GM19324 (cell line): ENCODE results near the gene CHST14.

Experiments
- ATAC-seq: cut with Tn5 transposase; IDR thresholded peaks from one replicate; pipeline ENCODE4 v1.9.1; 2021; ENCODE audit warnings: mild to moderate bottlenecking, moderate library complexity; ENCODE audit not compliant: unreplicated experiment, low FRiP score

Gene CHST14

DNA sequence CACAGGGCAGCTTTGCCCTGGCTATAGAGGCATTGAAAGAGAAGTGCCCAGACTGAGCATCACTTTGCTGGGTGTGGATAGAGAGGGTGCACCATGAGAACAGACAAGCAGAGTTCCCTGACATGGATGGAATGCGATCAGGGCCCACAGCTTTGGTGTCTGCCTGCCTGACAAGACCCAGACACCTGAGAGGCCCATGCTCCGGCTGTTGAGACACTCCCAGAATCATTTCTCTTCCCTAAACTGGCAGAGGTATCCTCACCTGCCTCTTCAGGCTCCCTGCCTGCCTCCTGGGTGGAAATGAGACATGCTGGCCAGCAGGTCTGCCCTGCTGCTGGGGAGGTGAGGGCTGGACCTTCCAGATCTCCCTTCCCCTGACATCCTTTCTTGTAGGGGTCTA is 10.4 kb upstream of the CHST14 start:
- ATAC-seq, result no peak

DNA sequence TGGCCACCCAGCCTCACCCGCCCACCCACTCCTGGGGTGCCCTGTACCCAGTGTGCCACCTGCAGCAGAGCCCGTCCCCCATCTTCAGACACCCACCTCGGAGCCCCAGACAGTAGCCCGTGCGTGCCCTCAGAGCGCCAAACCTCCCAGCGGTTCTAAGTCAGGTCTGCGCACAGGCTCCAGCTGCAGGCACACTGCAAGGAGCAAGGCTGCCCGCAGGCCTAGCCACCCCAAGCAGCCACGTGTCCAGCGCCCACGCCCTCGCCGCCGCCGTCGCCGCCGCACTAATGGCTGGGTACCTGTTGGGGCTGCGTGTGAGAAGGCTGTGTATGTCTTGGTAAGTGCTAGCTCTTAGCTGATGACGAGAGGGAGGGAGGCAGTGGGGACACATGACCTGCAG is 8.8 kb upstream of the CHST14 start:
- ATAC-seq, result no peak

DNA sequence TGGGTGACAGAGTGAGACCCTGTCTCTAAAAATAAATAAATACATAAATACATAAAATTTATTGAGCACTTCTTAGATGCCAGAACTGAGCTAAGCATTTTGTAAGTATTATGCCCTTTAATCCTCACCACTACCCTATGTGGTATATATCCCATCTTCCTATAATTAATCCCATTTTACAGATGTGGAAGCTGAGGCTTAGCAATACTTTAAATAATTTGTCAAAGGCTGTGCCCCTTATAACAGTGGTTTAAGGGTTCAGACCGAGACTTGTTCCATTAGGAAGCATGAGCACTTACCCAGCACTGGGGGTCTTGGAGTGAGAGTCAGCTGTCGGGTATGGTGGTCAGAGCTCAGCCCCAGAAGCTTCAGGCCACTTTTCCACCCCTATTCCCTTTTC is 7.5 kb upstream of the CHST14 start:
- no peak for ATAC-seq

DNA sequence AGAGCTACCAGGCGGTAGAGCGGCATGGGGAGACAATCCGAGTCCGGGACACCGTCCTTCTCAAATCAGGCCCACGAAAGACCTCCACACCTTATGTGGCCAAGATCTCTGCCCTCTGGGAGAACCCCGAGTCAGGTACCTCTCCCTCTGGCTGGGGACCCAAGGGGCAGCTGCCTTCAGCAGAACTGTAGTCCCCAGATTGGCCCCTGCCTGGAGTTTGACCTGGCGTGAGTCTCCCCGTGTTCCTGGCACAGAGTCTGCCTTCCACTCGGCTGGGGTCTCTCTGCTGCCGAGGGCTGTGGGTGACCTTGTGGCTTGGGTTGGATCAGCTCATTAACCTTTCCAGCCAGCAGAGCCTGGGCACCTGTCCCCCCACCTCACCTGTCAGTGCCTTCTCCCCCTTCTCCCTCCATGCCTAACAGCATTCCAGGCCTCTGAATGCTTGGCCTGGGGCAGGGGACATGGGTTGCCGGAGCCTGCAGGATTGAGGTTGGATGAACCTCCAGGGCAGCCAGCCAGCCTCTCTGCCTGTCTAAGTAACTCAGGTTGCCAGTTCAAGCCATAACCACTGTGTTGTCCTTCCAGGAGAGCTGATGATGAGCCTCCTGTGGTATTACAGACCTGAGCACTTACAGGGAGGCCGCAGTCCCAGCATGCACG is 6.8 kb upstream of the CHST14 start:
- no peak for ATAC-seq

DNA sequence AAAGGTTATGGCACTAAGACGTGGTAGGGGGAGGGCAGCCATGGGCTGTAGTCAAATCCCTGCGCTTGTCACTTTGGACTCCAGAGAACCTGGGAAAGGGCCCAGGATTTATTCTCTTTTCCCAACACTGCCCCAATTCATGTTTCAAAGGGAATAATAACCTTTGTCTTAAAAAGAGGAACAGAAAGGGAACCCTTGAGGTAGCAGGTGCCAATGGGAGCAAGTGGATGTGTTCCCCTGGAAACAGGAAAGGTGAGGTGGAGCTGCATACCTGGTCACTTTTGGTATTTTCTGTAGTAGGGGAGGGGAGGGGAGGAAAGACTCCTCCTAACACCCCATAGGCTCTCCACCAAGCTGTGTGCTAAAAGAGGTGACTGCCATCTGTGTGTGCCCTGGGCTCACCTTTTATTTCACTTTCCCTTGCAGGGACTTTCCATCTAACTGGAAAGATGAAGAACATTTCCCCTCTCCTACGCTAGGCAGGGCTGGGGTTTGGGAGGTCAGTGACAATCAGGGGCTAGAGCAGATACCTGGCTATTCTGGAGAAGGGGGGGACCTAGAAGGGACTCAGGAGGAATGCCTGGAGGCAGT is 6.1 kb upstream of the CHST14 start:
- no peak for ATAC-seq

DNA sequence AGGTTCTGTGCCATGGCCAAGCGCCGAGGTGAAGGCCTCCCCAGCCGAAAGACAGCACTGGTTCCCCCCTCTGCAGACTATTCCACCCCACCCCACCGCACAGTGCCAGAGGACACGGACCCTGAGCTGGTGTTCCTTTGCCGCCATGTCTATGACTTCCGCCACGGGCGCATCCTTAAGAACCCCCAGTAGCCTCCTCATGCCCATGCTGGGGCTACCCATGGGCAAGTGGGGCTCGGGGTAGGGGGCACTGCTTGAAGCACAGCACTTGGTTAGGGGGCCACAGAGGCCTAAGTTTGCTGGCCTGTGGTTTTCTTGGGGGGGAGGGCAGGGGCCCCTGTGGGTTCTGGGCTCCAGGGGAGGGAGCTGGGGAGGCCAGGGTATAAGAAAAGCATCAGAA is 4.8 kb upstream of the CHST14 start:
- ATAC-seq, result no peak

DNA sequence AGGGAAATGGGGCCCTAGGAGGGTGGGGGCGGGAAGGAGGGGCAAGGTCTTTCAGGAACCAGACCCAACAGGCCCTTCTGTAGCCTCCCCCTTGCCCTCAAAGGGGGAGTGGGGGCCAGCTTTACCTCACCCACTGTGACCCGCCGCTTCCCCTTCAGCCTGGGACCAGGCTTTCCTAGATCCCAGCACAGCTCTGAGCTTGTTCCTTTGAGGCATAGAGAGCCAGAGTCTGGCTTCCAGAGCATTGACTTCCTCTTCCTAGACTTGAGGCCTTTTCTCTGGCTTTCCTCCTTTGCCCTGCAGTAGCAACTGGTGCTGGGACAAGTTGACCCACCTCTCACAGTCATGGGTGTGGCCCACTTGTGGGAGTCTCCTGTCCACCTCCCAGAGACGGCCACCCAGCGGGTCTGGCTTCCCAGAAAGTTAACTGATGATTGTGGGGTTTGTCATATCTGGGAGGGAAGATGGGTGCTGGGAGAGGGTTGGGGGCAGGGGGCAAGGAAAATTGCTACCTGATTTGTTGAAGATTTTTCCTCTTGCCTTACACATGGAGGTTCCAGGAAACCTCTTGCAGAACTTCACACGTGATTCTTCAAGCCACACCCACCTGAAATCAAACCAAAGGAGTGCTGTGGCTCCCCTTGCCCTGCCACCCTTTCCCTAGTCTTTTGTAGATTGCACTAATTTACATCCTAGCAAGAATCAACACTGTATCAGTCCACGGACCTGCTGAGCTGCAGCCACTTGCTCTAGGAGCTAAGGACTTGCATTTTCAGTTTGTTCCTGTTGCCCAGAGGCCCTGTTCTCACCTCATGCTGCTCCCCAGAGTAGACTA is 4.1 kb upstream of the CHST14 start:
- ATAC-seq, result no peak

DNA sequence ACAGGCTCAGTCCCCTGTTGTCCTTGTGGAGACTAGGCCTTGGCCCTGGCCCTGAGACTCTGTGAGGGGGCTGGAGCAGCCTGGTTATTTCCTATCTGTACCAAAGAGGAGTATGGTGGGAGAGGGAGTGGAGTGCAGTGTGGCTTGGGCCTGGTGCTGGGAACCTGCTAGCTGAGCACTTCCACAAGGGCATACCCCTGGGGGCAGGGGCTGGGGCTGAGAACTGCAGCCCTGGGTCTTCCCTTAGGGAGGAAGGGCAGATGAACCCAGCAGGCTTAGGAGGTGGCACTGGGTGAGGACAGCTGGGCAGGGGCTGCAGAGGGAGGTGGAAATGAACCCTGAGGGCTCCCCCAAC is 3.5 kb upstream of the CHST14 start:
- no peak for ATAC-seq

DNA sequence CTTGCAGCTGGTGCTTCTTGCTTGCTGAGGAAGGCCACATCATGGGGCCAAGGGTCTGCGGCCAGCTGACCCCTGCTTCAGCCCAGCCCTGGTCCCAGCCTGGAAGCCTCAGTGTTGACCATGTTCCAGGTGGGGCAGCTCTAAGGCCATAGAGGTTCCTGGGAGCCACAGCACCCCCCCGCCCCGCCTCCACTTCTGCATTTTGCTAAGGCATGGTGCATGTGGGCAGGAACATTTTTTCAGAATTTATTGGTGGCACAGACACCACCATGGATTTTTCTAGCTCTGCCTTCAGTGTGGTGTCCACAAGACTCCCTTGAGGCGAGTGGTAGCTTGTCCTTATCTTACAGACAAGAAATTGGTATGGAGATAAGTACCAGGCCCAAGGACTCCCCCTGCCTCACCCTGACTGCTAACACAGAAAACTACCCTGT is 1.9 kb upstream of the CHST14 start:
- no peak for ATAC-seq

DNA sequence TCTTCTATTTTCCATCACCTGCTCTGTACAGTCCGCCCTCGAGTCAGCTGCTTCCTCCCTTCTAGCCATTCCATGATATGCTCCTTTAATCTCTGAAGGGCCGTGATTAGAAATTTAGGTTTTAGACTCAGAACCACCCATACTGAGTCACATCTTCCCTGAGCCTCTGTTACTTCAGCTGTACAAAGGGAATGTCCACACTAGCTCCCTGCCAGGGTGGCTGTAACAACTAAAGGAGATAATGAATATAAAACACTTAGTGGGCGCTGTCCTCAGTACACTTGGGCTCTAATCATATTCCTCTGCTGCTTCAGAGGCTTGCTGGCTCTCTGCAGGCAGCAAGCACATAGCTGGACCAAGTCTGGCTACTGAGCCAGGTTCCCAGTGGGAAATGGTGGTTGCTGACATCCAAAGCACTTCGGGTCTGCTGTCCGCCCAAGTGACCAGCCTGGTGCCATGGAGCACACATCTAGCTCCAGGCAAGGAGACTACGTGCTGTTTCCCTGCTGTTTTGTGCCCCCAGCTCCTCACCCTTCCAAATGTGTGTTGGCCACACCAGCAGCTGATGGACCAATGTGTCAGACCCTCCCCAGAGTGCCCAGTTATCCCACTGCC is 901 bp upstream of the CHST14 start:
- ATAC-seq, result no peak

DNA sequence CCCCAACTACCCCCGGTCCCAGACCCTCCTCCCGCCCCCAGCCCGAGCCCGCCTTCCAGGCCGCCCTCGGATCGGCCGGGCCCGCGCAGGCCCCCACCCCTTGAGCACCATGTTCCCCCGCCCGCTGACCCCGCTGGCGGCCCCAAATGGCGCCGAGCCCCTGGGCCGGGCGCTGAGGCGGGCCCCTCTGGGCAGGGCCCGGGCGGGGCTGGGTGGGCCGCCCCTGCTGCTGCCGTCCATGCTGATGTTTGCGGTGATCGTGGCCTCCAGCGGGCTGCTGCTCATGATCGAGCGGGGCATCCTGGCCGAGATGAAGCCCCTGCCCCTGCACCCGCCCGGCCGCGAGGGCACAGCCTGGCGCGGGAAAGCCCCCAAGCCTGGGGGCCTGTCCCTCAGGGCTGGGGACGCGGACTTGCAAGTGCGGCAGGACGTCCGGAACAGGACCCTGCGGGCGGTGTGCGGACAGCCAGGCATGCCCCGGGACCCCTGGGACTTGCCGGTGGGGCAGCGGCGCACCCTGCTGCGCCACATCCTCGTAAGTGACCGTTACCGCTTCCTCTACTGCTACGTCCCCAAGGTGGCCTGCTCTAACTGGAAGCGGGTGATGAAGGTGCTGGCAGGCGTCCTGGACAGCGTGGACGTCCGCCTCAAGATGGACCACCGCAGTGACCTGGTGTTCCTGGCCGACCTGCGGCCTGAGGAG is 472 bp downstream of the CHST14 start:
- ATAC-seq, result peak; percentile 32

DNA sequence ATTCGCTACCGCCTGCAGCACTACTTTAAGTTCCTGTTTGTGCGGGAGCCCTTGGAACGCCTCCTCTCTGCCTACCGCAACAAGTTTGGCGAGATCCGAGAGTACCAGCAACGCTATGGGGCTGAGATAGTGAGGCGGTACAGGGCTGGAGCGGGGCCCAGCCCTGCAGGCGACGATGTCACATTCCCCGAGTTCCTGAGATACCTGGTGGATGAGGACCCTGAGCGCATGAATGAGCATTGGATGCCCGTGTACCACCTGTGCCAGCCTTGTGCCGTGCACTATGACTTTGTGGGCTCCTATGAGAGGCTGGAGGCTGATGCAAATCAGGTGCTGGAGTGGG is 995 bp downstream of the CHST14 start:
- ATAC-seq, result no peak

DNA sequence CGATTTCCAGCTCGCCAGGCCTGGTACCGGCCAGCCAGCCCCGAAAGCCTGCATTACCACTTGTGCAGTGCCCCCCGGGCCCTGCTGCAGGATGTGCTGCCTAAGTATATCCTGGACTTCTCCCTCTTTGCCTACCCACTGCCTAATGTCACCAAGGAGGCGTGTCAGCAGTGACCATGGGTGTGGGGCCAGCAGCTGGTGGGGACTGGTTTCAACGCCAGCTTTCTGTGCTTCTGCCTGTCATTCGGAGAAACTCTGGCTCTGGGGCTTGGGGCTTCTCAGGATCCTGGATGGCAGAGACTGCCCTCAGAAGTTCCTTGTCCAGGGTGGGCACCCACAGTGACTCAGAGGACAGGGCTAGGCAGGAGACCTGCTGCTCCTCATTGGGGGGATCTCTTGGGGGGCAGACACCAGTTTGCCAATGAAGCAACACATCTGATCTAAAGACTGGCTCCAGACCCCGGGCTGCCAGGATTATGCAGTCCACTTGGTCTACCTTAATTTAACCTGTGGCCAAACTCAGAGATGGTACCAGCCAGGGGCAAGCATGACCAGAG is 1.5 kb downstream of the CHST14 start:
- ATAC-seq, result no peak

DNA sequence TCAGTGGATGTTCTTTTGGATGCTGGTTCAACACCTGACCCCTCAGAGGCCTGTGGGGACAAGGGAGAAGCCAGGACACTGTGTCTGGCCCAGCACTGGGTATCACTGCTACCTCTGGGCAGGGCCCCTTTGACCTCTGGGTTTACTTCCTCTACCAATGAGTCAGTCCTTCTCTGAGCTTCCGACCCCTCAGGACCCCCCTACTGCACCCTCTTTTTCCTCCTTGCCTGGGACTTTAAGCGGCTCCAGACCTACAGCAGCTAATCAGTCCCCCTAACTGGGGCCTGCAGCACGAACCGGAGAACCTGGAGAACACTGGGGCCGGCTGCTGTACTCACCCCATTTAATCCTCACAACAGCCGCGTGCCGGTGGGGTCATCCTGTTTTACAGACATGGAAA is 3.8 kb downstream of the CHST14 start:
- no peak for ATAC-seq

DNA sequence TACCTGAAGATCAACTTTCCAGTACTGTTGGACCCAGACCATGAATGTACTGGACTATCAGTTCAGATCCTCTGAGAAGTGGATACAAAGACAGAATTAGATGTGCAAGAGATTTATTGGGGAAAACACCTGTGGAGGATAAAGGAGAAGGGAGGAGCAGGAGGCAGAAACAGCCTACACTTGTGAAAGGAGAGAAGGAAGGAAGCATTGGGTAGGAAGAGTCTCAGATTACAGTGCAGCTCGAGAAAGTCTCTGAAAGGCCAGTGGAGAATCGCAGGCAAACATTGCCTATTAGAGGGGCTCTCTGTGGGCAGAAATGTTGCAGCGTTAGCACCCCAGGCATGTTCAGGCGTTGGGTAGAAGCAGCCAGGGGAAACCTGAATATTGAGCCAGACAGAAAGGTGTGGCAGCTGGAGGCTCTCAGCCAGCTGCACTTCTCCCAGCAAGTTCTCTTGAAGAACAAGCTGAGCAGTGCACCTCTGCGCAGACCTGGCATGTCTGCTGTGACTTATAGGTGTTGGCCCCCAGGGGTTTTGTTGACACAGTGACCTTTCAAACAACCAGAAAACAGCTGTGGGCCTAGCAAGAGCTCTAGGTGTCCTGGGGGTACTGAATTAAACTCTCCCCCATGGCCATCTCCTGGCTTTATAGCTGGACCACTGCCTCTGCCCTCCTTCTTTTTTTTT is 7.0 kb downstream of the CHST14 start:
- no peak for ATAC-seq

DNA sequence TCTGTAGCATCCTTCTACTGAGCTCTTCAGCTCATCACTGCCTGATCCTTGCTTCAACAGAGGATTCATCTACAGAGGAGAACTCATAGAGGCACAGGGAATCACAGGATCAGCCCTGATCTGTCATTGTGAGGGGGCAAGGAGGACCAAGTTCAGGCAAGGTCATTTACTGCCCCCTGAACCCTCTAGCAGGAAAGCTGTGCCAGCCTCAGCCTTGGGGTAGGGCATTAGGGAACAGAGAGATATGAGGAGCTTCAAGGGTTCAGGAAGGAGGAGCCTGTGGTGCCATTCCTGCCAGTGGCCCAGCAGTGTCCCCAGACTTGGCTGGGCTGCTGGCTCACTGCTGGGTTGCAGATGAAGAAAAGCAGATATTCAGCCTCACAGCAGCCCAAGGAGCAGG is 8.2 kb downstream of the CHST14 start:
- no peak for ATAC-seq

DNA sequence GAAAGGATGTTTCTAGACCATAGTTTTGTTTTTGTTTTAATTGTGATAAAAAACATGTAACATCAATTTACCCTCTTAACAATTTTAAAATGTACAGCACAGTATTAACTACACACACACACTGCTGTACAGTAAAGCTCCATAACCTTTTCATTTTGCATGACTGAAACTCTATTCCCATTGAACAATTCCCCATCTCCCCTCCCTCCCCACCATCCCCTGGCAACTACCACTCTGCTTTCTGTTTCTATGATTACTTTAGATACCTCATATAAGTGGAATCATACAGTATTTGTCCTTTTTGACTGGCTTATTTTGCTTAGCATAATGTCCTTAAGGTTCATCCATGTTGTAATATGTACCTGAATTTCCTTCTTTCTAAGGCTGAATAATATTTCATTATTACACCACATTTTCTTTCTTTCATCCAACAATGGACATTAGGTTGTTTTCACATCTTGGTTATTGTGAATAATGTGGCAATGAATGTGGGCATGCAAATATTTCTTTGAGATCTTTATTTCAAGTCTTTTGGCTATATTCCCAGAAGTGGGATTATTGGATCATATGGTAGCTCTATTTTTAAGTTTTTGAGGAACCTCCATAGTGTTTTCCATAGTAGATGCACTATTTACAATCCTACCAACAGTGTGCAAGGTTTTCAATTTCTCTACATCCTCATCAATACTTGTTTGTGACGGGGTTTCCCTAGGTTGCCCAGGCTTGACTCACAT is 10.7 kb downstream of the CHST14 start:
- ATAC-seq, result no peak

DNA sequence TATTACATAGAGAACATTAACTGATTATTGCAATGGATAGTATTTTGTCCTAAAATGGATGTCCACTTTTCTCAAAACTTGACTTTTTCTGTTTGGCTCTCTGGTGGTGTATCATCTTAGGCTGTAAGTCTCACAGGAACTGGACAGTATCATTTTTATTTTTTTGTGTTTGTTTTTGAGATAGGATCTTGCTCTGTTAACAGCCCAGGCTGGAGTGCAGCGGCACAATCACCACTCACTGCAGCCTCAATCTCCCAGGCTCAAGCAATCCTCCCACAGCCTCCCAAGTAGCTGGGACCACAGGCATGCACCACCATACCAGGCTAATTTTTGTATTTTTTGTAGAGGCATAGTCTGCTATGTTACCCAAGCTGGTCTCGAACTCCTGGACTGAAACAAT is 13.1 kb downstream of the CHST14 start:
- no peak for ATAC-seq

DNA sequence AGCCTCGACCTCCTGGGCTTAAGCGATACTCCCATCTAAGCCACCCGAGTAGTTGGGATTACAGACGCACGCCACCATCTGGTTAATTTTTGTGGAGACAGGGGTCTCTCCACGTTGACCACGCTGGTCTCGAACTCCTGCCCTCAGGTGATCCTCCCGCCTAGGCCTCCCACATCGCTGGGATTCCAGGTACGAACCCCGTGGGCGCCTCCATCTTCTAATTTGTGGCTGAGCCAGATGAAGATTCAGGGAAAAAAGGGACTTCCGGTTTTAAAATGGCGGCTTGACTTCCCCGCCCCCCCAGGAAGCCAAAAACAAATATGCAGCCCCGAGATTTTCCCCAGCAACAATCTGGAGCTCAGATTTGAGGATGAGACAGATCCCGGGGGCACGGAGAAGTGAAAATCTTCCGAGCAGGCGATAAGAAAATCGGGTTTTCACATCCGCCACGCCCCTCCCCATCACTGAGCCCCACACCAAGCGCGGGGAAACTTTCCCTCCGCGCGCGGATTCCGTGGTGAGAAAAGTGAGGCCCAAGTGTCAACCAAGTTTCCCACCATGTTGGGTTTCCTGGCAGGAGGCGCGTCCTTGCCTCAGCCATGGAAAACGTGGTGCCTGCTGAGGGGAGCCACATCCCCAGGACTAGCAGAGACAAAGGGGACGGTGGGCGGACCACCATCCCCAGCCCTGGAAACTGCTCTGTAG is 15.4 kb downstream of the CHST14 start:
- no peak for ATAC-seq
